Measurements from ENCODE around the gene TSKU.

- TF ChIP-seq CTCF (IDR thresholded peaks at IDR 0.05), result no peak
- no peak for TF ChIP-seq POLR2A (IDR thresholded peaks at IDR 0.05)
Observed at GRCh38 chr11:76768909-76769560, 14.1 kb upstream of the TSKU start.
